MM.1S (cell line): Measurements from ENCODE around the gene USP20.

Source experiments
- CTCF ChIP-seq: fragments of 300-600 bp; sonication (generic); IDR thresholded peaks from 2 replicates; pipeline ENCODE4 v1.5.1; 2016; ENCODE audit warnings: antibody characterized with exemption, low read length, mixed read lengths
- EZH2 ChIP-seq: fragments of 300-600 bp; sonication (generic); optimal IDR thresholded peaks from 2 replicates; pipeline ENCODE3; 2017; ENCODE audit warnings: low read depth, mild to moderate bottlenecking, antibody characterized with exemption, low read length, mixed read lengths
- EZH2phosphoT487 ChIP-seq: fragments of 300-600 bp; sonication (generic); IDR thresholded peaks from 2 replicates; pipeline ENCODE4 v1.6.1; 2018; ENCODE audit warnings: antibody characterized with exemption, low read length

GRCh38 chr9:129930743-129931142, 95.5 kb downstream of the USP20 start:
- TF ChIP-seq EZH2 (no peak), CTCF (no peak), EZH2phosphoT487 (no peak)
